Panc1 (cell line): ENCODE measurements around the gene JPH2. TPM values are rescaled to one million over a fixed set of nuclear protein-coding genes. Genes with fewer than 3 reads are reported as not detected.

Source experiments
- ATAC-seq: fragments of 200-7000 bp; cut with Tn5 transposase; 2 replicates; pipeline ENCODE4 v1.9.1; 2020; ENCODE audit warnings: mild to moderate bottlenecking, moderate library complexity
- BruUV-seq: library from RNA; stranded (reverse); fragments of 400-500 nt; replicated peaks from 2 replicates; lab custom pipeline; 2021; lab: Mats Ljungman, UMichigan
- CTCF ChIA-PET: fragments of 300-600 bp; sonication (Branson Sonifier 250); formaldehyde crosslinking; loops from one replicate; lab custom pipeline; 2022; ENCODE audit warnings: antibody characterized with exemption; lab: Charles Lee
- POLR2A ChIA-PET: fragments of 300-600 bp; sonication (Branson Sonifier 250); formaldehyde crosslinking; loops from one replicate; lab custom pipeline; 2022; ENCODE audit warnings: antibody characterized with exemption; lab: Charles Lee
- DNase-seq: peaks from one replicate; pipeline ENCODE4 v3.0.0-alpha.2; 2010; ENCODE audit warnings: low read depth, low spot score
- H3K27ac ChIP-seq: 2 replicates; pipeline ENCODE4 v1.5.1; 2011; ENCODE audit warnings: mild to moderate bottlenecking, low read length, inconsistent platforms
- H3K27me3 ChIP-seq: fragments of 200-500 bp; sonication (Bioruptor generic); 2 replicates; pipeline ENCODE4 v1.6.0; 2014; ENCODE audit warnings: low read length, inconsistent platforms; ENCODE audit not compliant: control insufficient read depth, insufficient read depth
- H3K36me3 ChIP-seq: fragments of 200-500 bp; sonication (Bioruptor generic); 2 replicates; pipeline ENCODE4 v1.5.1; 2014; ENCODE audit warnings: inconsistent platforms, mild to moderate bottlenecking, low read length, moderate library complexity; ENCODE audit not compliant: control insufficient read depth, insufficient read depth
- H3K4me1 ChIP-seq: 2 replicates; pipeline ENCODE4 v1.5.1; 2011; ENCODE audit warnings: inconsistent platforms, mild to moderate bottlenecking, low read length, moderate library complexity; ENCODE audit not compliant: control insufficient read depth, insufficient read depth
- H3K4me3 ChIP-seq, 2 experiments: 2 replicates each; pipeline ENCODE4 v1.5.1; 2011 to 2012; ENCODE audit warnings: low read depth in 2 of 2, low read length in 2 of 2, mild to moderate bottlenecking in 2 of 2, inconsistent platforms in 1 of 2, moderate library complexity in 1 of 2
- H3K9me3 ChIP-seq: fragments of 200-500 bp; sonication (Bioruptor generic); 2 replicates; pipeline ENCODE4 v1.5.1; 2014; ENCODE audit warnings: low read depth, mild to moderate bottlenecking, inconsistent platforms, low read length, moderate library complexity; ENCODE audit not compliant: control insufficient read depth, insufficient read depth
- POLR2AphosphoS5 ChIP-seq: IDR thresholded peaks from 2 replicates; pipeline ENCODE4 v1.6.1; 2012; ENCODE audit warnings: mild to moderate bottlenecking, low read depth, low read length, moderate library complexity
- REST ChIP-seq, 2 experiments: IDR thresholded peaks; 2 replicates each; pipeline ENCODE4 v1.6.1; 2011 to 2012; ENCODE audit warnings: low read depth in 2 of 2, control low read depth in 1 of 2, low read length in 1 of 2, mild to moderate bottlenecking in 1 of 2, moderate library complexity in 1 of 2; ENCODE audit not compliant: insufficient read depth in 1 of 2
- SIN3A ChIP-seq: IDR thresholded peaks from 2 replicates; pipeline ENCODE4 v1.6.1; 2012; ENCODE audit warnings: low read depth, mild to moderate bottlenecking, low read length, moderate library complexity, borderline replicate concordance; ENCODE audit not compliant: insufficient read depth
- TCF7L2 ChIP-seq: IDR thresholded peaks from 2 replicates; pipeline ENCODE4 v1.6.1; 2011; ENCODE audit warnings: mild to moderate bottlenecking, low read depth, low read length, inconsistent platforms
- in situ Hi-C: cut with HindIII; loops from 2 replicates; pipeline ENCODE4 v1.10.0; 2016; ENCODE audit warnings: low sequenced_read_pairs, low pct_unique_long_range_greater_than_20kb
- intact Hi-C: fragments of 100-400 bp; cut with micrococcal nuclease; formaldehyde crosslinking; loops from one replicate; pipeline ENCODE4 v1.10.0; 2022; ENCODE audit not compliant: unreplicated experiment
- total RNA-seq: library from RNA; stranded (reverse); gene quantifications from one replicate; pipeline ENCODE4 v1.2.1, GENCODE V29; 2021; ENCODE audit not compliant: unreplicated experiment
- TF ChIP-seq, protein P1 (sequence below): fragments of 450-650 bp; IDR thresholded peaks from 2 replicates; pipeline ENCODE4 v1.5.1; 2017; ENCODE audit warnings: mild to moderate bottlenecking

The JPH2 gene
- total RNA-seq, 1 experiment from 2014 or later: 0.49 TPM

DNA sequence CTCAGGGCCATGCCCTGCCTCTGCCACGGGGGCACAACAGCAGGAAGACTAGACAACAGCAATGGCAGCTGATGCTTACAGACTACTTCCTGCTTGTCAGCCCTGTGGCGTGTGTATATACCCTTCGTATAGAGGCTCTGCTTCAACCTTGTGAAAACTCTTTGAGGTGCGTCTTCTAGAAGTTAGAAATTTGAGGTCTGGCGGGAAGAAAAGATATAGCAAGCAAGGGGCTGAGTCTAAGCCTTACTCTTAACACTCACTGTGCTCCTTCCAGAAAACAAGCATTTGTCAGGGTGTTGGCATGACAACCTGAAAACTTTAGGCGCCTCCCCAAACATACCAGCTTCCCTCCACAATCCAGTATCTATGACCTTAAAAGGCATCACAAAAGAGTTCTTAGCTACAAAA is 33.3 kb downstream of the JPH2 start:
- ChIA-PET CTCF (no interaction called here), POLR2A (no interaction called here)
- Histone ChIP-seq H3K4me1 (no peaks in the 10 kb centered on the region), H3K9me3 (no peaks in the 10 kb centered on the region), H3K4me3 (no peak overlapping the region), H3K27me3 (peaks cover 2% of the 10 kb centered on the region; the same call in 1 of the 2 replicates), H3K36me3 (no peaks in the 10 kb centered on the region), H3K27ac (no peak overlapping the region)
- DNase-seq (no peak), ATAC-seq (no peak)
- intact Hi-C loops: no loop called here
- no TSS peak for BruUV-seq
- TF ChIP-seq, protein P1, sequence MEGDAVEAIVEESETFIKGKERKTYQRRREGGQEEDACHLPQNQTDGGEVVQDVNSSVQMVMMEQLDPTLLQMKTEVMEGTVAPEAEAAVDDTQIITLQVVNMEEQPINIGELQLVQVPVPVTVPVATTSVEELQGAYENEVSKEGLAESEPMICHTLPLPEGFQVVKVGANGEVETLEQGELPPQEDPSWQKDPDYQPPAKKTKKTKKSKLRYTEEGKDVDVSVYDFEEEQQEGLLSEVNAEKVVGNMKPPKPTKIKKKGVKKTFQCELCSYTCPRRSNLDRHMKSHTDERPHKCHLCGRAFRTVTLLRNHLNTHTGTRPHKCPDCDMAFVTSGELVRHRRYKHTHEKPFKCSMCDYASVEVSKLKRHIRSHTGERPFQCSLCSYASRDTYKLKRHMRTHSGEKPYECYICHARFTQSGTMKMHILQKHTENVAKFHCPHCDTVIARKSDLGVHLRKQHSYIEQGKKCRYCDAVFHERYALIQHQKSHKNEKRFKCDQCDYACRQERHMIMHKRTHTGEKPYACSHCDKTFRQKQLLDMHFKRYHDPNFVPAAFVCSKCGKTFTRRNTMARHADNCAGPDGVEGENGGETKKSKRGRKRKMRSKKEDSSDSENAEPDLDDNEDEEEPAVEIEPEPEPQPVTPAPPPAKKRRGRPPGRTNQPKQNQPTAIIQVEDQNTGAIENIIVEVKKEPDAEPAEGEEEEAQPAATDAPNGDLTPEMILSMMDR: no peak
- TF ChIP-seq TCF7L2: no peak
- no peak for TF ChIP-seq SIN3A
- no peak for TF ChIP-seq REST (IDR thresholded peaks at IDR 0.05; ENCODE audit: insufficient read depth in 1 of 2, low read depth in 2 of 2, low read length in 1 of 2)
- no peak for TF ChIP-seq POLR2AphosphoS5
- in situ Hi-C loops: no loop called here

GRCh38 chr20:44151621-44152416 is 35.2 kb downstream of the JPH2 start:
- H3K27me3 ChIP-seq: peaks cover 2% of the 10 kb centered on the region; the same call in 1 of the 2 replicates
- no peaks in the 10 kb centered on the region for H3K4me1 ChIP-seq
- in situ Hi-C loops: no loop called here
- POLR2A ChIA-PET: no interaction called here
- ATAC-seq (no peak), DNase-seq (no peak)
- TF ChIP-seq TCF7L2 (no peak), REST (IDR thresholded peaks at IDR 0.05; ENCODE audit: insufficient read depth in 1 of 2, low read depth in 2 of 2, low read length in 1 of 2) (no peak)
- H3K4me3 ChIP-seq: no peak overlapping the region
- intact Hi-C loops: no loop called here
- H3K9me3 ChIP-seq: no peaks in the 10 kb centered on the region
- no TSS peak for BruUV-seq
- CTCF ChIA-PET: no interaction called here
- H3K36me3 ChIP-seq: no peaks in the 10 kb centered on the region
- no peak overlapping the region for H3K27ac ChIP-seq
